ENCODE measurements around the gene PTP4A2.

PTP4A2 gene

GRCh38 chr1:31970873-31971272 lies 32.7 kb upstream of the PTP4A2 start:
- TF ChIP-seq MYC (IDR thresholded peaks at IDR 0.05; ENCODE audit: low read depth, low read length) (no peak), POLR2A (IDR thresholded peaks at IDR 0.05; ENCODE audit: extremely low read depth, insufficient read length) (no peak), CTCF (IDR thresholded peaks at IDR 0.05; ENCODE audit: low read depth, low read length) (no peak)
- TF ChIP-seq, protein P1, sequence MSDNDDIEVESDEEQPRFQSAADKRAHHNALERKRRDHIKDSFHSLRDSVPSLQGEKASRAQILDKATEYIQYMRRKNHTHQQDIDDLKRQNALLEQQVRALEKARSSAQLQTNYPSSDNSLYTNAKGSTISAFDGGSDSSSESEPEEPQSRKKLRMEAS (IDR thresholded peaks at IDR 0.05; ENCODE audit: low read depth, low read length) = no peak
- no peak for DNase-seq (ENCODE audit: low read depth)
- H3K4me3 ChIP-seq (ENCODE audit: low read depth, low read length) = no peak overlapping the region

DNA sequence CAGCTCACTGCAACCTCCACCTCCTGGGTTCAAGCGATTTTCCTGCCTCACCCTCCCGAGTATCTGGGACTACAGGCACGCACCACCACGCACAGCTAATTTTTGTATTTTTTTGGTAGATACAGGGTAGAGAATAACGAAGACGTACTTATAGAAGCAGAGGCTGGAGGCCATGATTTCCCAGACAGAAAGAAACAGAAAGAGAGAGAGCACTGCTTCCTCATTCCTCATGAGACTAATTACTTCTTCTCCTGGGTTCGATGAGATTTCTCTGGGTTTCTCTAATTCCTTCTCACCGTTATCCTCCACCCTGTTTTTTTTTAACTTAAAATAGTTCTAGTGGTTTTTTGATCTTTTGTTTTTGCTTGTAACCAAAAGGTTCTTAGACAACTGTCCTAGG lies 23.4 kb upstream of the PTP4A2 start:
- no peak for TF ChIP-seq MYC (IDR thresholded peaks at IDR 0.05; ENCODE audit: low read depth, low read length)
- no peak for TF ChIP-seq CTCF (IDR thresholded peaks at IDR 0.05; ENCODE audit: low read depth, low read length)
- TF ChIP-seq POLR2A (IDR thresholded peaks at IDR 0.05; ENCODE audit: extremely low read depth, insufficient read length) = no peak
- TF ChIP-seq, protein P1 (IDR thresholded peaks at IDR 0.05; ENCODE audit: low read depth, low read length) = no peak
- no peak for DNase-seq (ENCODE audit: low read depth)
- no peak overlapping the region for H3K4me3 ChIP-seq (ENCODE audit: low read depth, low read length)

DNA sequence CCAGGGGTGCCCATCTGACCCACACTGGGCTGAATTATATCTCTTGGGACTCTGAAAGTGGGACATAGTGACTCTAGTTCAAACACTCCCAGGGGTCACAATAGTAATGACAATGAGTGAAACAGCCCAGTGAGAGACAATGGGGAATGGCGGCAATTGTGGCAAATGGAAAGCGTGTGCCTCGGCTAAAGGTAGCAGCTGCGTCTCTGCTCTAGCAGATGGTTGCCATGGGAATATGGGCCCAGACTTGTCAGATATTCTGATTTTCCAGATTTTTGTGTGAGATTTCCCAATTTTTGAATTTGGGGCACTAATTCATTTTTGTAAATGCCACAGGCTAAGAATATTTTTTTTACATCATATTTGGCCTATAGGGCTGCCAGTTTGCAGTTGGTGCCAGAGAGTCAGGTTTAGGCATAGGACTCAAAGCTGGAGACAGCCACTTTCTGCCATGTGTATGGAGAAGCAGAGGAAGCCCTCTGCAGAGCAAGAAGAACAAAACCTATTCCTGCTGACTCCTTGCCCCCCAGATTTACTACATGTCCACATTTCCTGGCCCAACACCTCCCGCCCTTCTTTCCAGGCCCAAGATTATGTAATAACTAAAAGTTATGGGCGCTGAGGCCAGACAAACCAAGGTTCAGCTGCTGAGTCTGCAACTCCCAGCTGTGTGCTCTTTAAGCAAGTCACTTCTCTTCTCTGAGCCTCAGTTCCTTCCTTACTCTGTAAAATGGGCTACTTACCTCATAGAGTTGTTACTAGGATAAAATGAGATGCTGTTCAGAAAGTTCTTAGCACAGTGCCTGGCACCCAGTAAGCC lies 21.6 kb upstream of the PTP4A2 start:
- DNase-seq (ENCODE audit: low read depth) = peak; percentile 57
- no peak overlapping the region for H3K4me3 ChIP-seq (ENCODE audit: low read depth, low read length)
- TF ChIP-seq, protein P1 (IDR thresholded peaks at IDR 0.05; ENCODE audit: low read depth, low read length) = no peak
- TF ChIP-seq CTCF (IDR thresholded peaks at IDR 0.05; ENCODE audit: low read depth, low read length) (no peak), POLR2A (IDR thresholded peaks at IDR 0.05; ENCODE audit: extremely low read depth, insufficient read length) (no peak), MYC (IDR thresholded peaks at IDR 0.05; ENCODE audit: low read depth, low read length) (no peak)

DNA sequence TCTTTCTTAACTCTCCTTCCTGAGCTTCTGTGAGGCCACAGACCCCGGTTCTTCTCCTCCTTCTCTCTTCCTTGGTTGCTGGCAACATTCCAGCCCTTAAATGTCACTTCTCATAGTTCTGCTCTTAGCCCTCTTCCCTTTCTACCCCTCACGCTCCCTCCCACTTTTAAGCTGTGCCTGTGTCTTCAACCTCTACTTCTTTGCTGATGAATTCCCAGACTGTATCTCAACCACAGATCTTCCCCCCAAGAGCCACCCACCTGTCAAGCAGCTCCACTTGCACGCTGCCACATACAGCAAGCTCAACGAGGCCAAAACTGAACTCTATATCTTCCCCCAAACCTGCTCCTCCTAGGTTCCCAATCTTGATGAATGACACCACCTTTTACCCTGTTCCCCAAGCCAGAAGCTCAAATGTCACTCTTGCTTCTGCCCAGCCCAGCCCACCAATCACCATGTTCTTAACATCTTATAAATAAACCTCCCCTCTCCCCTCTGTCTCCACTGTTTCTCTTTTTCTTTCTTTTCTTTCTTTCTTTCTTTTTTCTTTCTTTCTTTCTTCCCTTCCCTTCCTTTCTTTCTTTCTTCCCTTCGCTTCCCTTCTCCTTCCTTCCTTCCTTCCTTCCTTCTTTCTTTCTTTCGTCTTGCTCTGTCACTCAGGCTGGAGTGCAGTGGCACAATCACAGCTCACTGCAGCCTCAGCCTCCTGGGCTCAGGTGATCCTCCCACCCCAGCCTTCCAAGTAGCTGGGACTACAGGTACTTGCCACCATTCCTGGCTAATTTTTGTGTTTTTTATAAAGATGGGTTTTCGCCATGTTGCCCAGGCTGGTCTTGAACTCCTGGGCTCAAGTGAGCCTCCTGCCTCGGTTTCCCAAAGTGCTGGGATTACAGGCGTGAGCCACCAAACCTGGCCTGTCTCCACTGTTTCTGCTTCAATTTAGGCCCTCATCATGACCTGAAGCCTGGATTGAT lies 19.8 kb upstream of the PTP4A2 start:
- DNase-seq (ENCODE audit: low read depth) = peak; percentile 86
- no peak overlapping the region for H3K4me3 ChIP-seq (ENCODE audit: low read depth, low read length)
- TF ChIP-seq MYC (IDR thresholded peaks at IDR 0.05; ENCODE audit: low read depth, low read length) (no peak), CTCF (IDR thresholded peaks at IDR 0.05; ENCODE audit: low read depth, low read length) (no peak), POLR2A (IDR thresholded peaks at IDR 0.05; ENCODE audit: extremely low read depth, insufficient read length) (no peak)
- TF ChIP-seq, protein P1 (IDR thresholded peaks at IDR 0.05; ENCODE audit: low read depth, low read length) = no peak

GRCh38 chr1:31955917-31956736 lies 18.0 kb upstream of the PTP4A2 start:
- TF ChIP-seq, protein P1 (IDR thresholded peaks at IDR 0.05; ENCODE audit: low read depth, low read length) = 0 out of 2 replicates have a peak, but pooled peaks have one; percentile 3
- TF ChIP-seq POLR2A (IDR thresholded peaks at IDR 0.05; ENCODE audit: extremely low read depth, insufficient read length) = no peak
- no peak for TF ChIP-seq MYC (IDR thresholded peaks at IDR 0.05; ENCODE audit: low read depth, low read length)
- TF ChIP-seq CTCF (IDR thresholded peaks at IDR 0.05; ENCODE audit: low read depth, low read length) = peak; percentile 36
- peak; percentile 94 for DNase-seq (ENCODE audit: low read depth)
- no peak overlapping the region for H3K4me3 ChIP-seq (ENCODE audit: low read depth, low read length)
